ENCODE data around the gene PPIL1.

PPIL1 gene

GRCh38 chr6:36839749-36840431 lies 34.7 kb downstream of the PPIL1 start:
- no peaks in the 10 kb centered on the region for H3K9me3 ChIP-seq (ENCODE audit: severe bottlenecking)
- H3K4me1 ChIP-seq (ENCODE audit: insufficient read depth, poor library complexity, severe bottlenecking) = no peaks in the 10 kb centered on the region
- ATAC-seq (ENCODE audit: low read depth) (peak; percentile 40; the same call in 2 of the 3 replicates), DNase-seq (ENCODE audit: low spot score) (no peak)
- H3K27me3 ChIP-seq (ENCODE audit: insufficient read depth, poor library complexity, severe bottlenecking) = peaks cover 22% of the 10 kb centered on the region
- TF ChIP-seq, protein P1, sequence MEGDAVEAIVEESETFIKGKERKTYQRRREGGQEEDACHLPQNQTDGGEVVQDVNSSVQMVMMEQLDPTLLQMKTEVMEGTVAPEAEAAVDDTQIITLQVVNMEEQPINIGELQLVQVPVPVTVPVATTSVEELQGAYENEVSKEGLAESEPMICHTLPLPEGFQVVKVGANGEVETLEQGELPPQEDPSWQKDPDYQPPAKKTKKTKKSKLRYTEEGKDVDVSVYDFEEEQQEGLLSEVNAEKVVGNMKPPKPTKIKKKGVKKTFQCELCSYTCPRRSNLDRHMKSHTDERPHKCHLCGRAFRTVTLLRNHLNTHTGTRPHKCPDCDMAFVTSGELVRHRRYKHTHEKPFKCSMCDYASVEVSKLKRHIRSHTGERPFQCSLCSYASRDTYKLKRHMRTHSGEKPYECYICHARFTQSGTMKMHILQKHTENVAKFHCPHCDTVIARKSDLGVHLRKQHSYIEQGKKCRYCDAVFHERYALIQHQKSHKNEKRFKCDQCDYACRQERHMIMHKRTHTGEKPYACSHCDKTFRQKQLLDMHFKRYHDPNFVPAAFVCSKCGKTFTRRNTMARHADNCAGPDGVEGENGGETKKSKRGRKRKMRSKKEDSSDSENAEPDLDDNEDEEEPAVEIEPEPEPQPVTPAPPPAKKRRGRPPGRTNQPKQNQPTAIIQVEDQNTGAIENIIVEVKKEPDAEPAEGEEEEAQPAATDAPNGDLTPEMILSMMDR (IDR thresholded peaks at IDR 0.05; ENCODE audit: poor library complexity, severe bottlenecking) = peak; percentile 44
- H3K27ac ChIP-seq (ENCODE audit: poor library complexity, severe bottlenecking) = no peak overlapping the region
- H3K36me3 ChIP-seq (ENCODE audit: low read depth) = no peaks in the 10 kb centered on the region
- H3K4me3 ChIP-seq (ENCODE audit: severe bottlenecking) = peak overlapping the region; percentile 39

DNA sequence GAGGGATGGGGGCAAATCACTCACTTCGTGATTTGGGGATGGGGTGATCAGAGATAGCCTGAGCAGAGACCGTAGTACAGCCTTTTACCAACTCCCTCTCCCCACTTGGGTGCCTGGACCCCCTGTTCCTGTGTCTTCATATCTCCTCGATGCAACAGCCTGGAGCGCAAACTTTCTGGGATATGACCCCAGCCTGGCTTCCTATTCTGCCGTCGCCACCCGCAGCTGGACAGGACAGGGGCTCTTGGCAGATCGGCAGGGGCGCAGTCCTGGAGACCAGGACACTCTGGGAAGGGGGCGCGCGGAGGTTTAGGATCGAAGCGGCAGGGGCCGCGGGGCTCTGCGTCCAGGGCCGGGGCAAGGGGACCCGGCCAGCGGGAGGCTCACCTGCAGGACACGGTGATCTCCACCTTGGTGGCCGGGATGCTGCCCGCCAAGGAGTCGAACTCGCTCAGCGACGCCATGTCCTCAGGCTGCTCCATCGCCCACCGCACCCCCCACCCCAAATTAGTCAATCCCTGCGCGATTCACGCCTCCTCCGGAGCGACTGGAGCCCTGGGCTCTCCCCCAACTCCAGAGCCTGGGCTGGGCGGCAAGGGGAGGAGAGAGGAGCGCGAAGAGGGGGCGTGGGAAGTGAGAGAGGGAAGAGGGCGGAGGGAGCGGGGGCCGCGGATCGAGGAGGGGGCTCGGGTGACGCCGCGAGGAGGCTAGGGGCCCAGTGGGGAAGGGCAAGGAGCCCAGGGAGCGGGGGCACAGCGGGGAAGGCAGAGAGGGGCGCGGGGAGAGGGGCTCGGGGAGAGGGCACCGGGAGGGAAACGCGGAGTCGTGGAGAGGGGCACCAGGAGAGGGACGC lies 35.5 kb downstream of the PPIL1 start, which contains the start of gene CPNE5:
Gene CPNE5, minus strand, starts transcription at position 549 of the 853 bp plus-strand sequence. Its CDS starts 67 bp downstream, at position 482.
- Histone ChIP-seq H3K36me3 (ENCODE audit: low read depth) (no peaks in the 10 kb centered on the region), H3K9me3 (ENCODE audit: severe bottlenecking) (no peaks in the 10 kb centered on the region), H3K27ac (ENCODE audit: poor library complexity, severe bottlenecking) (no peak within 1 kb of the TSS), H3K4me1 (ENCODE audit: insufficient read depth, poor library complexity, severe bottlenecking) (no peaks in the 10 kb centered on the region), H3K4me3 (ENCODE audit: severe bottlenecking) (peak within 1 kb of the TSS; percentile 39), H3K27me3 (ENCODE audit: insufficient read depth, poor library complexity, severe bottlenecking) (peaks cover 22% of the 10 kb centered on the region)
- TF ChIP-seq, protein P1 (IDR thresholded peaks at IDR 0.05; ENCODE audit: poor library complexity, severe bottlenecking) = no peak
- DNase-seq (ENCODE audit: low spot score) = no peak
- peak; percentile 30; the same call in 1 of the 3 replicates for ATAC-seq (ENCODE audit: low read depth)

DNA sequence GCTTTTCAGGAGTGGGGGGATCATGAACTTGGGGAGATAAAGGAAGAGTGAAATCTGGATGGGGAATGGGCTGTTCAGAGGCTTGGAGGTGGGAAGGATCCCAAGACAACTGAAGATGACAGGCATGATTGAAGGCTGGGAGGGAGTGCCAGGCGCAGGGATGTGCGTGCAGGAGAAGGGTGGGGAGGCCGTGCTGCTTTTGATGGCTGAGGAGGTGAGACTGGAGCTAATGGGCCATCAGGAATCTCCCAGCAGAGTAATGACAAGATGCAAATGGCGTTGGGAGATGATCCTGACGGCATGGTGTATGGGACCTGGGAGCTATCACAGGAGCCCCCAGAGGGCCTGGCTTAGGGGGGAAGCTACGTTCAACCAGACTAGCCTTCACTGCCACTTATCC lies 36.9 kb downstream of the PPIL1 start:
- TF ChIP-seq, protein P1 (IDR thresholded peaks at IDR 0.05; ENCODE audit: poor library complexity, severe bottlenecking) = no peak
- Histone ChIP-seq H3K27ac (ENCODE audit: poor library complexity, severe bottlenecking) (no peak overlapping the region), H3K9me3 (ENCODE audit: severe bottlenecking) (no peaks in the 10 kb centered on the region), H3K4me3 (ENCODE audit: severe bottlenecking) (no peak overlapping the region), H3K36me3 (ENCODE audit: low read depth) (no peaks in the 10 kb centered on the region), H3K4me1 (ENCODE audit: insufficient read depth, poor library complexity, severe bottlenecking) (no peaks in the 10 kb centered on the region), H3K27me3 (ENCODE audit: insufficient read depth, poor library complexity, severe bottlenecking) (peaks cover 22% of the 10 kb centered on the region)
- no peak for DNase-seq (ENCODE audit: low spot score)
- no peak for ATAC-seq (ENCODE audit: low read depth)

GRCh38 chr6:36837022-36837339 lies 37.6 kb downstream of the PPIL1 start:
- Histone ChIP-seq H3K4me3 (ENCODE audit: severe bottlenecking) (no peak overlapping the region), H3K27me3 (ENCODE audit: insufficient read depth, poor library complexity, severe bottlenecking) (peaks cover 22% of the 10 kb centered on the region), H3K27ac (ENCODE audit: poor library complexity, severe bottlenecking) (no peak overlapping the region), H3K4me1 (ENCODE audit: insufficient read depth, poor library complexity, severe bottlenecking) (no peaks in the 10 kb centered on the region), H3K36me3 (ENCODE audit: low read depth) (no peaks in the 10 kb centered on the region), H3K9me3 (ENCODE audit: severe bottlenecking) (no peaks in the 10 kb centered on the region)
- ATAC-seq (ENCODE audit: low read depth) = no peak
- TF ChIP-seq, protein P1 (IDR thresholded peaks at IDR 0.05; ENCODE audit: poor library complexity, severe bottlenecking) = no peak
- no peak for DNase-seq (ENCODE audit: low spot score)
